OCI-LY1 (cell line): ENCODE results near the gene SMAD3.
A peak's percentile ranks its signal among the peaks of the same experiment; 100 is the strongest.

Source experiments
- H2AFZ ChIP-seq: fragments of 200-600 bp; sonication (generic), shearing (Covaris generic); 2 replicates; pipeline ENCODE4 v1.6.0; 2014; ENCODE audit warnings: antibody characterized with exemption, mild to moderate bottlenecking, low read length
- H3F3A ChIP-seq: fragments of 200-600 bp; sonication (generic), shearing (Covaris generic); 2 replicates; pipeline ENCODE4 v1.6.0; 2014; ENCODE audit warnings: mild to moderate bottlenecking, antibody characterized with exemption, low read length, moderate library complexity; ENCODE audit not compliant: insufficient read depth
- H3K27ac ChIP-seq: fragments of 200-600 bp; sonication (generic); 2 replicates; pipeline ENCODE4 v1.5.1; 2014; ENCODE audit warnings: low read length, mixed run types, mild to moderate bottlenecking, low read depth; ENCODE audit not compliant: poor library complexity, severe bottlenecking
- H3K27me3 ChIP-seq: fragments of 200-600 bp; sonication (generic); 2 replicates; pipeline ENCODE4 v1.6.0; 2014; ENCODE audit warnings: antibody characterized with exemption, mild to moderate bottlenecking, low read length, moderate library complexity; ENCODE audit not compliant: insufficient read depth
- H3K36me3 ChIP-seq: fragments of 200-600 bp; sonication (generic); 2 replicates; pipeline ENCODE4 v1.6.1; 2014; ENCODE audit warnings: mild to moderate bottlenecking, antibody characterized with exemption, low read length, moderate library complexity, mixed read lengths; ENCODE audit not compliant: insufficient read depth
- H3K4me1 ChIP-seq: fragments of 200-600 bp; sonication (generic); 2 replicates; pipeline ENCODE4 v1.5.1; 2014; ENCODE audit warnings: mild to moderate bottlenecking, low read length, moderate library complexity; ENCODE audit not compliant: insufficient read depth, severe bottlenecking
- H3K4me2 ChIP-seq: fragments of 200-600 bp; sonication (generic), shearing (Covaris generic); 2 replicates; pipeline ENCODE4 v1.6.1; 2014; ENCODE audit warnings: low read length
- H3K4me3 ChIP-seq: fragments of 200-600 bp; sonication (generic); 2 replicates; pipeline ENCODE4 v1.5.1; 2014; ENCODE audit warnings: low read length, low read depth, mild to moderate bottlenecking, mixed read lengths; ENCODE audit not compliant: poor library complexity, severe bottlenecking
- H3K79me2 ChIP-seq: fragments of 200-600 bp; shearing (Covaris generic); 2 replicates; pipeline ENCODE4 v1.6.1; 2016; ENCODE audit warnings: mixed run types, low read length, mixed read lengths; ENCODE audit not compliant: insufficient read depth
- H3K9ac ChIP-seq: fragments of 200-600 bp; sonication (generic), shearing (Covaris generic); 2 replicates; pipeline ENCODE4 v1.6.1; 2014; ENCODE audit warnings: mild to moderate bottlenecking, low read length, mixed read lengths
- H3K9me2 ChIP-seq: fragments of 200-600 bp; sonication (generic), shearing (Covaris generic); 2 replicates; pipeline ENCODE4 v1.6.1; 2014; ENCODE audit warnings: low read depth, mild to moderate bottlenecking, low read length, mixed read lengths
- H3K9me3 ChIP-seq: fragments of 200-600 bp; shearing (Covaris generic); 2 replicates; pipeline ENCODE4 v1.6.1; 2014; ENCODE audit warnings: low read length, mixed read lengths
- H4K20me1 ChIP-seq: fragments of 200-600 bp; sonication (generic), shearing (Covaris generic); 2 replicates; pipeline ENCODE4 v1.6.0; 2016; ENCODE audit warnings: mild to moderate bottlenecking, low read length; ENCODE audit not compliant: insufficient read depth
- EZH2 ChIP-seq: fragments of 200-600 bp; sonication (generic), shearing (Covaris generic); IDR thresholded peaks from 2 replicates; pipeline ENCODE4 v1.8.0; 2017; ENCODE audit warnings: borderline replicate concordance, mixed run types, mild to moderate bottlenecking, antibody characterized with exemption, low read length, moderate library complexity, mixed read lengths
- TF ChIP-seq, protein P1 (sequence below): fragments of 200-600 bp; sonication (generic), shearing (Covaris generic); IDR thresholded peaks from 2 replicates; pipeline ENCODE4 v1.5.1; 2017; ENCODE audit warnings: mild to moderate bottlenecking, antibody characterized with exemption, low read length, moderate library complexity, mixed read lengths

The SMAD3 gene

DNA sequence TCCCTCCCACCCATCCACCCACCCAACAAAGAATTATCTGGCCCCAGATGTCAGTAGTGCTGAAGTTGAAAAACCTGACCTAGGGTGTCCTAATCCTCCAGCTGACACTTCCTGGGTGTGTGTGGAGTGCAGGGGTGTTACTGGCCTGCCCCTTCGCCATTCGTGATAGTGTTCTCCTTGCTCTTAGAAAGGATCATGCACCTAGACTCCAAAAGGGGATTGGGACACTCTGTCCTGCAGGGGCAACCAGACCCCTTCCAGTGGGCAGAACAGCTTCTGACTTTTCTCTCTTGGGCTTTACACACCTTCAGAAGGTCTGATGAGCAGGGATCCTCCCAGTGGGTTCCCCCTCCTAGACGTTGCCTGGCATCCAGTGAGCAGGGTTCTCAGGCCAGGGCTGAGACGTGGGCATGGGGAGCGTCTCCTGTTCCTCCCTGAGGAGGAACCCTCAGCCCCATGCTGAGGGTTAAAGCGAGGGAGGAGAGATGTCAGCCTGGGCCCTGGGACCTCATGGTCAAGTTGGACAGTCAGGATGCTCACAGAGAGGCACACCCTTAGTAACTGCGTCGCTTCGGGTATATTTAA lies 114.1 kb downstream of the SMAD3 start:
- H3K9me2 ChIP-seq = no peaks in the 10 kb centered on the region
- H3K79me2 ChIP-seq = no peaks in the 10 kb centered on the region
- no peak overlapping the region for H3K27ac ChIP-seq
- H3K4me1 ChIP-seq = peaks cover 7% of the 10 kb centered on the region
- no peak overlapping the region for H3K9ac ChIP-seq
- no peak overlapping the region for H2AFZ ChIP-seq
- no peak overlapping the region for H3K4me2 ChIP-seq
- peaks cover 66% of the 10 kb centered on the region for H3K36me3 ChIP-seq
- no peak overlapping the region for H3K4me3 ChIP-seq
- no peaks in the 10 kb centered on the region for H3K9me3 ChIP-seq
- H4K20me1 ChIP-seq = no peaks in the 10 kb centered on the region
- H3F3A ChIP-seq = no peaks in the 10 kb centered on the region
- no peak for TF ChIP-seq EZH2
- TF ChIP-seq, protein P1, sequence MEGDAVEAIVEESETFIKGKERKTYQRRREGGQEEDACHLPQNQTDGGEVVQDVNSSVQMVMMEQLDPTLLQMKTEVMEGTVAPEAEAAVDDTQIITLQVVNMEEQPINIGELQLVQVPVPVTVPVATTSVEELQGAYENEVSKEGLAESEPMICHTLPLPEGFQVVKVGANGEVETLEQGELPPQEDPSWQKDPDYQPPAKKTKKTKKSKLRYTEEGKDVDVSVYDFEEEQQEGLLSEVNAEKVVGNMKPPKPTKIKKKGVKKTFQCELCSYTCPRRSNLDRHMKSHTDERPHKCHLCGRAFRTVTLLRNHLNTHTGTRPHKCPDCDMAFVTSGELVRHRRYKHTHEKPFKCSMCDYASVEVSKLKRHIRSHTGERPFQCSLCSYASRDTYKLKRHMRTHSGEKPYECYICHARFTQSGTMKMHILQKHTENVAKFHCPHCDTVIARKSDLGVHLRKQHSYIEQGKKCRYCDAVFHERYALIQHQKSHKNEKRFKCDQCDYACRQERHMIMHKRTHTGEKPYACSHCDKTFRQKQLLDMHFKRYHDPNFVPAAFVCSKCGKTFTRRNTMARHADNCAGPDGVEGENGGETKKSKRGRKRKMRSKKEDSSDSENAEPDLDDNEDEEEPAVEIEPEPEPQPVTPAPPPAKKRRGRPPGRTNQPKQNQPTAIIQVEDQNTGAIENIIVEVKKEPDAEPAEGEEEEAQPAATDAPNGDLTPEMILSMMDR = no peak
- H3K27me3 ChIP-seq = no peaks in the 10 kb centered on the region

DNA sequence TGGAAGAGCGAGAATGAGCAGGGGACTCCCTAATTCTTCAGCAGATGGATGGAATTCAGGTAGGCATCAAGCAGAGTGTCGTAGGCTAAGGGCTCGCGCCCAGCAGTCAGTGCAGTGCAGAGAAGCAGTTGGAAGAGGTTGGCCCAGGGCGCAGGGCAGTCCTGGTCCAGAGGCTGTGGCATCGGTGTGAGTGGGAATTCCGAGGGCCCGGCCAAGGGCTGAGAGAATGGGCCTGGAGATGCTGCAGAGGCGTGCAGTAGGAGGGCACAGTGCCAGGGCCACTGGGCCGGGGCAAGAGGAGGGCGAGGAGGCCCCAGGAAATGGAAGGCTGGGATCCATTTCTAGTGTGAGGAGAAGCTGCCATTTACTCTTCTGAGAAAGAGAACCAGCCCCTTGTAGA lies 114.6 kb downstream of the SMAD3 start:
- Histone ChIP-seq H3F3A (no peaks in the 10 kb centered on the region), H3K79me2 (no peaks in the 10 kb centered on the region), H3K9me3 (no peaks in the 10 kb centered on the region), H3K4me1 (peaks cover 8% of the 10 kb centered on the region), H3K4me2 (no peak overlapping the region), H3K9ac (no peak overlapping the region), H3K9me2 (no peaks in the 10 kb centered on the region), H3K27ac (no peak overlapping the region), H3K36me3 (peaks cover 67% of the 10 kb centered on the region), H2AFZ (no peak overlapping the region), H4K20me1 (no peaks in the 10 kb centered on the region), H3K4me3 (no peak overlapping the region), H3K27me3 (no peaks in the 10 kb centered on the region)
- TF ChIP-seq EZH2 = no peak
- TF ChIP-seq, protein P1 = no peak

DNA sequence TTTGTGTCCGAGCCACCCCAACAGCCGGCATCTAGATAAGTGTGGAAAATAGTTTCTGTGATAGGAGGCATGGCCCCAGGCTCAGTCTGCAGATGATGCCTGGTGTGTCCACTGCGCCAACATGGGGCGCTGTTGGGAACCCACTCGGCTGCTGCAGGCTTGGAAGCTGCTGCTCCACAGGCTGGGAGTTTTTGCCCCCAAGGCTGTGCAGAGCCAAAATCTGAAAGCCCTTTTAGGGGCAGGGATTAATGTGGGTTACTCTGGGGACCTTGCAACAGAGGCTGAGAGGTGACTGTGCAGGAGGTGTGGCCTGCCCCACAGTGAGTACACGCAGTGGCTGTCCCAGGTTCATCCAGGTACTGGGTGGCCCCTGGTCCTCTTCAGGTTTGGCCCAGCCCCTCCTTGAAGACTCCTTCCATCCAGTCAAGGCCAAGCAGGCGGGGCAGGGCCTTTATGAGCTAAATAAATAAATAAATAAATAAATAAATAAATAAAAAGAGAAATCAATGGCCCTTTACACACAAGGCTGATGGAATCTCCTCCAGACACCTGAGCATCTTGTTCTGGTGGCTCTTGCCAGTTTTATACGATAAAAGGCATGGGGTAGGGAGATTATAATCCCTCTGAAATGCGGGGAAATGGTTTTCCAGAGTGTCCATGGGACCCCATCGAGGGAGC lies 115.3 kb downstream of the SMAD3 start:
- H3K4me2 ChIP-seq = no peak overlapping the region
- H3K36me3 ChIP-seq = peaks cover 70% of the 10 kb centered on the region
- TF ChIP-seq, protein P1 = peak; percentile 34; the same call in 1 of the 2 replicates
- TF ChIP-seq EZH2 = no peak

More for the DNA sequence above, 115.3 kb downstream of the SMAD3 start:
- H3K4me1 ChIP-seq = peaks cover 12% of the 10 kb centered on the region
- no peak overlapping the region for H3K27ac ChIP-seq
- H3K27me3 ChIP-seq = no peaks in the 10 kb centered on the region
- H3K9ac ChIP-seq = no peak overlapping the region
- no peak overlapping the region for H2AFZ ChIP-seq
- H3F3A ChIP-seq = no peaks in the 10 kb centered on the region
- no peaks in the 10 kb centered on the region for H4K20me1 ChIP-seq
- H3K9me2 ChIP-seq = no peaks in the 10 kb centered on the region
- H3K79me2 ChIP-seq = no peaks in the 10 kb centered on the region
- no peak overlapping the region for H3K4me3 ChIP-seq
- H3K9me3 ChIP-seq = no peaks in the 10 kb centered on the region
